ENCODE measurements around the gene CREB3L2.
"Not testable (repeated sequence)": the region's sequence is repeated elsewhere in the genome, so short reads cannot be mapped to it uniquely, and the experiment has no call there.

Gene CREB3L2

DNA sequence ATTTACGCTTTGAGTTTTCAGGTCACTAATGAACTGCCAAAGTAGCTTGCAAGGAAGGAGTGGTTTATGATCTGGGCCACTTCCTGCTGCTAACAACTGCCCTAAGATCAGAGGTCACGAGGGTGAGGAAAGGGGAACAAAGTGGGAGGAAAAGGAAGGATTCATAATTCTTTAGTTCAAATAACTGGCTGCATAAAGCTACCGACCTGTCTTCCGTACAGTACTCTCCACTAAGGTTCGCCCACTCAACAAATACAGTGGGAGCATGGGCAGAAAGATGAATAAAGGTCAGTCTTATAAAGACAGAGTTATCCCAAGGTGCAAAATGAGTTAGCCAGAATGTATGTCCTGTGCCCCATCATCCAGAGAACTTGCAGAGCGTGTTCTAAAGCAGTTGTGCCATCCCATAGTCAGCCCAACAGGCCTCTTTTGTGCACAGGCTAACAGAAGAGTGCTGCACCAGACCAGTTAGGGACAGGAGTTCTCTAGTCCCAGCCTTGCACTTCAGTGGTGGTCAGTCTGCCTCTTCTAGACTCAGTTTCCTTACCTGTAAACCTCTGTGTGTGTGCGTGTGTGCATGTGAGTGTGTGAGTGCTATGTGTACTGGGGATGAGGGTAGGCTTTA, 65.9 kb downstream of the CREB3L2 start:
- no peak for DNase-seq (ENCODE audit: low read depth in 1 of 2, low spot score in 1 of 2)

DNA sequence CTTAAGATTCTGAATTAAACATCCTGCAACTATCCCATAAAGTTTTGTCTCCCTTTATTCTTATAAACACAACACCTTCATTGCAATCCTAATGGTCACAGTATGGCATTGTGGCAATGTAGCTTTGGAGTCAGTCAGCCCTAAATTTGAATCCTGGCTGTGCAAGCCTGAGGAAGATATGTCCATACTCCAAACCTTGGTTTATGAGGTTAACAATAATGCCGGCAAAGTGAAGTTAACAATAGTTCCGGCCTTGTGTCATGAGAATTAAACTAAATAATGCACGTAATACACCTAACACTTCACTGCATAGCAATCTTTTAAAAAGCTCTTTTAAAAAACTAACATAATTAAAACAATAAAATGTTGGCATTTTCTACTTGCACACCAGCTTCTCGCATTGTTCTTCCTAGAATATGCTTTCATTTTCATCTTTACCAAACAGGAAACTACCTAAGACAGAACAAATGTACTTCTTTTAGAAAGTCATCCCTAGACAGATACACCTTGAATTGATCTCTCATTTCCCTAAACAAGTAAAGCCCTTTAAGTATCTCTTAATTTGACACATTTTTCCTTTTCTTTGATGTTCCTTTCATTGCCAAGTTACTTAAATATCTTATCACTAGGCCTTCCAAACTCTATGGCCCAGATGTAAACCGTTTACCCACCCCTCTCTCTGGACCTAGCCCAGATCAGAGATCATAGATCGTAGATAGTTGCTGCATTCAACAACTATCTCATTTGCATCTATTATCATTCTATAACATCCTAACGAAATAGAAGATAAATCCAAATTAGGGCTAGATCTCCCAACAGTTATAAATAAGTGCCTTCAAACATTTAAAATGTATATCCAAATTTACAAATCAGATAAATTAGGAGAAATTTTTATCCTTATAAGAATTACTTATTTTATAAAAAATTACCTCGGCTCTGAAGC, 66.7 kb downstream of the CREB3L2 start:
- no peak for DNase-seq (ENCODE audit: low read depth in 1 of 2, low spot score in 1 of 2)

GRCh38 chr7:137934176-137934826, 67.6 kb downstream of the CREB3L2 start:
- no peak for DNase-seq (ENCODE audit: low read depth in 1 of 2, low spot score in 1 of 2)

GRCh38 chr7:137933270-137934017, 68.4 kb downstream of the CREB3L2 start:
- DNase-seq (ENCODE audit: low read depth in 1 of 2, low spot score in 1 of 2), result no peak

- no peak for DNase-seq (ENCODE audit: low read depth in 1 of 2, low spot score in 1 of 2)
Measured at GRCh38 chr7:137932881-137933269, 69.0 kb downstream of the CREB3L2 start.

GRCh38 chr7:137931823-137932222, 70.1 kb downstream of the CREB3L2 start:
- DNase-seq (ENCODE audit: low read depth in 1 of 2, low spot score in 1 of 2), result no peak

DNA sequence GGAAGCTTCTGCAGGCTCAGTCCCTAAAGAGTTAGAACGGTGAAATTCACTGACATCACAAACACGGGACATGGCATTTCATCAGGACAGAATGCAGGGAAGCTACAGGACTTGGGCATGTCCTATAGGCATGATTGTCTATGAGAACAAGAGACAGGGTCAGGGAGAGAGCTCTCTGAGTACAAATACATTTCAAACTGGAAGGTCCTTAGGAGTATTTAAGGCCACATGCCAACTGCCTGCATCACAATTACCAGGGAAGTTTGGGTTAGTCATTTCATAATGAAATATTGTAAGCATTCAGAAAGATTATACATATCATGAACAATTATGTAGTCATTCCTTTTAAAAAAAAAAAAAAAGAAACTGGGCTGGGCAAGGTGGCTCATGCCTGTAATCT, 71.3 kb downstream of the CREB3L2 start:
- DNase-seq (ENCODE audit: low read depth in 1 of 2, low spot score in 1 of 2), result no peak

GRCh38 chr7:137928626-137929025, 73.3 kb downstream of the CREB3L2 start:
- no peak for DNase-seq (ENCODE audit: low read depth in 1 of 2, low spot score in 1 of 2)

DNA sequence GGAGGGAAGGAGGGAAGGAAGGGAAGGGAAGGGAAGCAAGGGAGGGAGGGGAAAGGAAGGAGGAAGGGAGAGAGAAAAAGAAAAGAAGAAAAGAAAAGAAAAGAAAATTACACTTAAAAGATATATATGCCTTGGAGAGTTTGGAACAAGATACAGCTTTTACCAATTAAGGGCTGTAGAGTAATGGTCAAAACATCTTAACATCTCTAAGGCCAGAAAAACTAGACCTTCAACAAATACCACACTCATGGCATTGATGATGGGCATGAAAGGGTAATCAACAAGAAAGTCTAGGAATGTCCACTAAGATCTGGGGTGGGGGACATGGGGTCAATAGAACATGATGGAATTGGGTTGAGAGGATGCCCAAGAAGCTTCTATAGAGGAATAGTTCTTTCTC, 74.5 kb downstream of the CREB3L2 start:
- no peak for DNase-seq (ENCODE audit: low read depth in 1 of 2, low spot score in 1 of 2)

- not testable (repeated sequence) for DNase-seq (ENCODE audit: low read depth in 1 of 2, low spot score in 1 of 2)
Measured at GRCh38 chr7:137926206-137926605, 75.7 kb downstream of the CREB3L2 start.

DNA sequence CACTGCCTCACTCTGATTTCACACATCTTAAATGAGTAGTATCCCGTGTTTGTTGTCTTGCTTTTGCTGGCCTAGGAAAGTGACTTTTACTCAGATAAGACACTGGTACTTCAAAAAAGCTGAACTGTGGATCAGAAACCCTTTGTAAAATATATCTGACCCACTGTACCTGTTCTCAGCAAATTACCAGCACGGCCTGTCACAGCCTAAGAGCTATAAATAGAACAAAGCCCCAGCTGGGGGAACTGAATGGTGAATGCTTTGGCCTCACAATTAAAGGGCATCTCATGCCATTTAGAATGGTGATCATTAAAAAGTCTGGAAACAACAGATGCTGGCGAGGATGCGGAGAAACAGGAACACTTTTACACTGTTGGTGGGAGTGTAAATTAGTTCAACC, 76.1 kb downstream of the CREB3L2 start:
- DNase-seq (ENCODE audit: low read depth in 1 of 2, low spot score in 1 of 2), result no peak

GRCh38 chr7:137925091-137925490, 76.8 kb downstream of the CREB3L2 start:
- DNase-seq (ENCODE audit: low read depth in 1 of 2, low spot score in 1 of 2), result no peak

DNA sequence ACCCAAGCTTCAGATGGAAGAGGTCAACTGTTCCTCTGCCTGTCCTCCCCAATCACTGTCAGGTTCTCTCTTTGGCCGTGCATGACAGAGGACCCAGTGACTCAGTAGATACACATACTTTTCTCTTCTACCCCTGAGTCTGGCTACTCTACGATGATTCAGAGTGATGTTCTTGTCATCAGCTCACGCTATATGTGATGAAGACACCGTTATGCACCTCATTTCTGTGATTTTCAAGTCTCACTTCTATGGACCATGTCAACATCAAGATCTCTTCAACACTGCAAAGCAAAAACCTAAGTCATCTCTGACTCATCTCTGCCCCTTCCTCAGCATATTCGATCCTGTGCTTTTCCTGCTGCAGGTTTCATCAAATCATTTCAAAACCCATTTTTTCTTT, 78.5 kb downstream of the CREB3L2 start:
- no peak for DNase-seq (ENCODE audit: low read depth in 1 of 2, low spot score in 1 of 2)

DNA sequence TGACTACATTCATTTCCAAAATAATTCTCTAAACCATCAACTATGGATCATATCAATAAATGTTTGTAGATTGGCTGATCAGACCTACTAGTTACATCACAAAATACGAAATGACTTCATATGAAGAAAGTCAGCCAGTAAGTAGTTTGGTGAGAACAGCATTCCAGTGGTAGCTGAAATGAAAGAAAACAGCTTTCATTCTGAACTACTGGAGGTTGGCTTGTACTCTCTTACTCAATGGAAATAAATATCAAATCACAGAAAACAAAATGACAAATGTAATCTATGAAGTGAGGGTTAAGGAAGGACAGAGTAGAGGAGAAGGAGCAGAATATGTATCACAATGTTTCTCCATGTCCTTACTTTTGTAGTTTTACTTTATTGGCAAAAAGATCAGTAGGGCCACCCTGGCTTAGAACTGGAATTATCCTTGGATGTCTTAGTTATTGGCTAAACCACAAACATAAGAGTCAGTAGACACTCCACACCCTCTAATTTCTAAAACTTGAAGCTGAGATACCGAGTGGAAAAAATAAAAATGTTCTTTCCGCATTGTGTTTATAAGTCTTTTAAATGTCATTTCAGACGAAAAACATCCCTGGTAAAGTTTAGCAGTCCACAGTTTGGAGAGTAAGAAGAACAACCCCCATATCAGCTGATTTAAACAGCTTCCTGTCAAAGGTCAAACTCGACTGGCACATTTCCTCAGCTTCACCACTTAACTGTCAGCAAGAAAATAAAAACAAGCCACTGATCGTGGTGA, 81.1 kb downstream of the CREB3L2 start:
- DNase-seq (ENCODE audit: low read depth in 1 of 2, low spot score in 1 of 2), result no peak

DNA sequence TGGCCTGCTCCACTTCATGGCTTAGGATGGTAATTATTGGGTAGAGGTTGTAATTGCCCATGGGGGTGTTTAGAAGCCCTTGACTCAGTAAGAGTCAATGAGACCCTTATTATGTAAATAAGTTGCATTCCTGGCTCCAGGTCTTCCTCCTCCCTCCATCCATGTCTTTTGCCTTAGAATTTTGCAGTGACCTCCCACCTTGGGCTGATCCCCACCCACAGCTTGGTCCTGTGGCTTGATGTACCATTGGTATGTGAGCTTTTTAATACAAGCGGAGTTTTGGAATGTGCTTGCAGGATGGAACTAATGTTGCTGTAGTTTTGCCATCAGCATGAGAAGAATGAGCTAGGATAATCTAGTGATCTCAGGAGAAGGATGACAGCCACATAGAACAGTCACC, 81.9 kb downstream of the CREB3L2 start:
- DNase-seq (ENCODE audit: low read depth in 1 of 2, low spot score in 1 of 2), result no peak

GRCh38 chr7:137916980-137917645, 84.8 kb downstream of the CREB3L2 start:
- no peak for DNase-seq (ENCODE audit: low read depth in 1 of 2, low spot score in 1 of 2)

DNA sequence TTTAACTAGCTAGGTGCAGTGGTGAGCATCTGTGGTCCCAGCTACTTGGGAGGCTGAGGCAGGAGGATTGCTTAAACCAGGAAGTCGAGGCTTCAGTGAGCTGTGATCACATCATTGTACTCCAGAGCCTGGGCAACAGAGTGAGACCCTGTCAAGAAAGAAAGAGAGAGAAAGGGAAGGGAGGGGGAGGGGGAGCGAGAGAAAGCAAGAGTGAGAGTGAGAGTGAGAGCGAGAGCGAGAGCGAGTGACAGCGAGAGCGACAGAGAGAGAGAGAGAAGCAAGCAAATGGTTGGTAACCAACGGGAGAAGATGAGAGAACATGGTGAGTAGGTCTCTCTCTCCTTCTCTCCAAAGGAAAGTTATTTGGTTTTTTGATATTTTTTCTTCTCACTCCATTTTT, 85.3 kb downstream of the CREB3L2 start:
- no peak for DNase-seq (ENCODE audit: low read depth in 1 of 2, low spot score in 1 of 2)

- no peak for DNase-seq (ENCODE audit: low read depth in 1 of 2, low spot score in 1 of 2)
Measured at GRCh38 chr7:137915266-137915665, 86.6 kb downstream of the CREB3L2 start.

DNA sequence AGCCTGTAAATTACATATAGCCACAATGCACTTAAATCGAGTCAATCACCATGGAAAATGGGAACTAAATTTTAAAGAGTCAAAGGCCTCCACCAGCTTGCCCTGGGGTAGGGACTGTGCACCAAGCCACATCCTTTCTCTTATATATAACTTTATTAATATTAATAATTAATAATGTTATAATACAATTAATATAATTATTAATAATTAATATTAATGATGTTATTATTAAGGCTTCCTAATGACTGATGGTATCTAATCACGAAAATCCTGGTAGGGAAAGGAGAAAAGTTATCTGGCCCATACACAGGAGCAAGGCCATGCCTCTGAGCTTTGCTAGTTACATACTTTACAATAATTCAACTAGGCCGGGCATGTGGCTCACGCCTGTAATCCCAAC, 87.9 kb downstream of the CREB3L2 start:
- no peak for DNase-seq (ENCODE audit: low read depth in 1 of 2, low spot score in 1 of 2)

DNA sequence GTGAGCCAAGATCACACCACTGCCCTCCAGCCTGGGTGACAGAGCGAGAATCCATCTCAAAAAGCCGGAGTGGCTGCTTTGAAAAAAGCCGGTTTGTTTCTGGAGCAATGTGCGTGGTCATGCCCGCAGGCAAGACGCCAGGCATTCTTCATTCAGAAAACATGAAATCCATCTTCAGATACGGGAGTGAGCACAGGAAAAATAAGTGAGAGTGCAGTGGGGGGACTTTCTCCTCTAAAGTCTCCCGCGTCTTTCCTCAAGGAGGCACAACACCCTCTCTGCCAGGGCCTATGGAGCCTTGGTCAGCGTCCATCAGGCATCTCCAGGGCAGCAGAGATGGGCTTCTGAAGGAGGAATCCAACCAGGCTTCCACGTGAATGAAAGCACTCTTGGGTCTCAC, 92.8 kb downstream of the CREB3L2 start:
- DNase-seq (ENCODE audit: low read depth in 1 of 2, low spot score in 1 of 2), result no peak
